NT2/D1 (cell line): ENCODE results near the gene ZNF385B.

ENCODE experiments used
- SUZ12 ChIP-seq: IDR thresholded peaks from 2 replicates; pipeline ENCODE4 v1.6.1; 2011; ENCODE audit not compliant: insufficient read length, insufficient read depth; ENCODE audit errors: extremely low read depth
- YY1 ChIP-seq: IDR thresholded peaks from 2 replicates; pipeline ENCODE4 v1.6.1; 2011; ENCODE audit not compliant: insufficient read length, insufficient read depth
- ZNF274 ChIP-seq: IDR thresholded peaks from 2 replicates; pipeline ENCODE4 v1.6.1; 2011; ENCODE audit warnings: mild to moderate bottlenecking, low read depth, low read length

DNA sequence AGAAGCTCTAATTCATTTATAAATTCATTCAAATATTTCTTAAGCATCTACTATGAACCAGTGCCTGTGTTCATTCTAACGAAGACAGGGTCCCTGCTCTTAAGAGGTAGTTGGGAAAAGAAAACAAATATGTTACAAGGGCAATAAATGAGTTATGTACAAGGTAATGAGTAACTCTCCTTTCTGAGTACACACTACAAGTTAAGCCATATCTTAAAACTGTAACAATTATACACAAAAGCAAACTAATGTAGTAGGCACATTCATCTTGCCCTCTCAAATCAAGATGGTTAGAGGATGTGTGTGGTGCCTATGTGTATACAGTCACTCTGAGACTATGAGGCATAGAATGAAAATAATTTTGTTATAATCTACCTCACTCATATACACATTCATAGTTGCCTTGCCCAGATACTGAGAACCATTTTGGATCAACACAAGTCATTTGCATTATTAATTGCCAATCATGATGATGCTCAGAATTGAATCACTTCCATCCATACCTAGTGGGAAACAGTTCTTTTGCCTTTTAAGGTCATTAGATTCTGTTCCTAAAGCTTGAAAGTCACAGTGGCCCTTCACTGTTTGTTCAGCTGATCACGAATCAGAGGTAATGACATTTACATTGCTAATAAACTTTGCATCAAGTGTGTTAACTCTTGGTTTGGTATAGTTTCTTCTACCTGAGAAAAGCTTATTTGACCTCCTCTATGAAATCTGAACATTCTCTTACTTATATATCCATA lies 283.1 kb downstream of the ZNF385B start:
- no peak for TF ChIP-seq ZNF274
- no peak for TF ChIP-seq YY1
- TF ChIP-seq SUZ12: no peak
